Activated CD4-positive, alpha-beta memory T cell treated with anti-CD3 and anti-CD28 coated beads for 36 hours (primary cell): ENCODE measurements around the gene OR52L1. TPM values are rescaled to one million over a fixed set of nuclear protein-coding genes. Genes with fewer than 3 reads are reported as not detected.

Experiments used
- CTCF ChIA-PET: fragments of 350-600 bp; sonication (Branson Sonifier 250); formaldehyde crosslinking; loops from one replicate; lab custom pipeline; 2021; ENCODE audit warnings: antibody characterized with exemption, inconsistent platforms; lab: Charles Lee
- POLR2A ChIA-PET: fragments of 350-600 bp; sonication (Branson Sonifier 250); formaldehyde crosslinking; loops from one replicate; lab custom pipeline; 2021; ENCODE audit warnings: antibody characterized with exemption; lab: Charles Lee
- DNase-seq: peaks from one replicate; pipeline ENCODE4 v3.0.0-alpha.2; 2020
- H3K27ac Mint-ChIP-seq: one replicate; pipeline ENCODE4 v1.8.0; 2021; ENCODE audit warnings: mixed read lengths
- H3K27me3 Mint-ChIP-seq: one replicate; pipeline ENCODE4 v1.8.0; 2021; ENCODE audit warnings: mixed read lengths
- H3K36me3 Mint-ChIP-seq: one replicate; pipeline ENCODE4 v1.8.0; 2021; ENCODE audit warnings: mixed read lengths
- H3K4me1 Mint-ChIP-seq: one replicate; pipeline ENCODE4 v1.8.0; 2021; ENCODE audit warnings: low read depth, mixed read lengths
- H3K4me3 Mint-ChIP-seq: one replicate; pipeline ENCODE4 v1.8.0; 2021; ENCODE audit warnings: mild to moderate bottlenecking, mixed read lengths
- H3K9me3 Mint-ChIP-seq: one replicate; pipeline ENCODE4 v1.8.0; 2021; ENCODE audit warnings: mixed read lengths
- intact Hi-C: fragments of 100-400 bp; cut with micrococcal nuclease; formaldehyde crosslinking; loops from one replicate; pipeline ENCODE4 v1.15.1; 2023
- total RNA-seq, 2 experiments: library from RNA; stranded (reverse); gene quantifications; one replicate each; pipeline ENCODE4 v1.2.3, GENCODE V29; 2021

Gene OR52L1
- total RNA-seq, 2 experiments from 2014 or later: not detected

- no peak for DNase-seq
- no peaks in the 10 kb centered on the region for H3K27me3 Mint-ChIP-seq
- no peaks in the 10 kb centered on the region for H3K4me1 Mint-ChIP-seq
- H3K27ac Mint-ChIP-seq: no peak overlapping the region
- ChIA-PET CTCF (no interaction called here), POLR2A (no interaction called here)
- no peaks in the 10 kb centered on the region for H3K36me3 Mint-ChIP-seq
- no peak overlapping the region for H3K4me3 Mint-ChIP-seq
- H3K9me3 Mint-ChIP-seq: no peaks in the 10 kb centered on the region
- intact Hi-C loops: no loop called here
Measured at GRCh38 chr11:5938603-5938965, 48.2 kb downstream of the OR52L1 start.

DNA sequence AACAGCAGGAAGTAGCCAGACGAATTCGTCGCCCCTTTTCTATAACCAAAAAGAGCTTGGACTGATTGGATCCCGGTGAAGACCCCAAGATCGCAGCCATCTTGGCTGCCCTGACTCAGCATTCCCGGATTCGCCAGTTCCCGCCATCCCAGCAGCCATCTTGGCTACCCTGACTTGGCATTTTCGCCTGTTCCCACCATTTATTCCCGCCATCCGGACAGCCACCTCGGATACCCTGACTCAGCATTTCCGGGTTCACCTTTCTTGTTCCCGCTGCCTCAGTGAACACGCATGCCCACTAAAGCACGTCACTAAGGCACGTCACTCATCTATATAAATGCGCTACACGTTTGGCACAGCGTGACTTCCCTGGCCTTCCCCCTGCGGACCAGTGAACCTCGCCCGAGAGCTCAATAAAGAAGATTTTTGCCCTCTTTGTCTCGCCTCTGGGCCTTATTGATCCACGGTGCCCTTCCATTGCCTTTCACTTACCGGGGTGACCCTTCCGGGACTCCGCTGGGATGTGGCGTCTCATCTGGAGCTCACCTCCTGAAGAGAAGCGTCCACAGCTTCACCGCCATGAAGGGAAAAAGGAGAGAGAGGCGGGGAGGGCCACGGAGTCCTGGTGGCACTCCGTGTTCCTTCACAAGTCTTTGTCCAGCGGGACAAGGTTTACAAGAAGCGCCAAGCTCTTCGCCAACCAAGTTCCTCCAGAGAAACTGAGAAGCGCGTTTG lies 48.8 kb downstream of the OR52L1 start:
- no peak overlapping the region for H3K27ac Mint-ChIP-seq
- no peaks in the 10 kb centered on the region for H3K9me3 Mint-ChIP-seq
- intact Hi-C loops: no loop called here
- H3K27me3 Mint-ChIP-seq: no peaks in the 10 kb centered on the region
- POLR2A ChIA-PET: no interaction called here
- H3K36me3 Mint-ChIP-seq: no peaks in the 10 kb centered on the region
- H3K4me3 Mint-ChIP-seq: no peak overlapping the region
- no peak for DNase-seq
- no peaks in the 10 kb centered on the region for H3K4me1 Mint-ChIP-seq
- CTCF ChIA-PET: no interaction called here

Other genes starting within 250 kb of the OR52L1 start
- under 1 TPM; 0.29 to 0.62 TPM for gene OR52N4, start 232.7 kb downstream of the OR52L1 start, total RNA-seq
- not detected for gene OR52N5, start 203.6 kb downstream of the OR52L1 start, total RNA-seq
- gene OR52N1, start 195.7 kb downstream of the OR52L1 start, total RNA-seq: not detected
- not detected for gene OR52N2, start 178.1 kb downstream of the OR52L1 start, total RNA-seq
- gene OR52E6, start 145.1 kb downstream of the OR52L1 start, total RNA-seq: not detected
- gene OR52E8, start 129.3 kb downstream of the OR52L1 start, total RNA-seq: not detected
- gene OR52E4, start 106.4 kb downstream of the OR52L1 start, total RNA-seq: not detected
- gene OR52E5, start 93.8 kb downstream of the OR52L1 start, total RNA-seq: not detected
- not detected for gene OR56A3, start 44.7 kb downstream of the OR52L1 start, total RNA-seq
- gene OR56A5, start 18.5 kb downstream of the OR52L1 start, total RNA-seq: not detected
- not detected for gene OR56A4, start 20.0 kb upstream of the OR52L1 start, total RNA-seq
- gene OR56A1, start 43.8 kb upstream of the OR52L1 start, total RNA-seq: not detected
- not detected for gene OR56B4, start 120.7 kb upstream of the OR52L1 start, total RNA-seq
- not detected for gene OR52B2, start 183.3 kb upstream of the OR52L1 start, total RNA-seq
- gene OR52W1, start 212.2 kb upstream of the OR52L1 start, total RNA-seq: not detected
- not detected for gene C11orf42, start 218.6 kb upstream of the OR52L1 start, total RNA-seq
- 10 to 100 TPM; 15.3 to 15.8 TPM for gene FHIP1B, start 247.7 kb upstream of the OR52L1 start, total RNA-seq